Neuronal stem cell (in vitro differentiated cells): ENCODE measurements around the gene CUL9.
A peak's percentile ranks its signal among the peaks of the same experiment; 100 is the strongest.

Experiments
- DNase-seq: peaks from one replicate; pipeline ENCODE4 v3.0.0-alpha.2; 2013; ENCODE audit warnings: low spot score
- H2AFZ ChIP-seq: one replicate; pipeline ENCODE4 v1.6.1; 2013; ENCODE audit warnings: mild to moderate bottlenecking, low read length, inconsistent platforms
- H2AK5ac ChIP-seq: 2 replicates; pipeline ENCODE4 v1.6.1; 2013; ENCODE audit warnings: low read depth, mild to moderate bottlenecking, inconsistent platforms, low read length, moderate library complexity, mixed read lengths
- H2BK120ac ChIP-seq: 2 replicates; pipeline ENCODE4 v1.6.1; 2013; ENCODE audit warnings: low read depth, mild to moderate bottlenecking, inconsistent platforms, low read length, moderate library complexity, mixed read lengths
- H2BK12ac ChIP-seq: one replicate; pipeline ENCODE4 v1.6.1; 2013; ENCODE audit warnings: low read length, inconsistent platforms
- H2BK15ac ChIP-seq: 2 replicates; pipeline ENCODE4 v1.6.1; 2013; ENCODE audit warnings: mild to moderate bottlenecking, low read length, inconsistent platforms, mixed read lengths
- H2BK5ac ChIP-seq: one replicate; pipeline ENCODE4 v1.6.1; 2013; ENCODE audit warnings: inconsistent platforms, mild to moderate bottlenecking, low read length, moderate library complexity
- H3K14ac ChIP-seq: one replicate; pipeline ENCODE4 v1.6.1; 2013; ENCODE audit warnings: low read length, inconsistent platforms
- H3K18ac ChIP-seq: 2 replicates; pipeline ENCODE4 v1.6.1; 2013; ENCODE audit warnings: low read length, inconsistent platforms
- H3K23ac ChIP-seq: 2 replicates; pipeline ENCODE4 v1.6.1; 2013; ENCODE audit warnings: low read depth, mild to moderate bottlenecking, mixed read lengths, low read length, inconsistent platforms; ENCODE audit not compliant: poor library complexity
- H3K27ac ChIP-seq: replicated peaks from 3 replicates; pipeline ENCODE4 v1.5.1; 2013; ENCODE audit warnings: low read length, inconsistent platforms
- H3K27me3 ChIP-seq, 3 experiments: 2 replicates each; pipeline ENCODE4 v1.6.1; 2013; ENCODE audit warnings: low read length in 3 of 3, mild to moderate bottlenecking in 2 of 3, inconsistent platforms in 1 of 3, low read depth in 1 of 3, mixed read lengths in 1 of 3, moderate library complexity in 1 of 3; ENCODE audit not compliant: control insufficient read depth in 3 of 3, insufficient read depth in 3 of 3
- H3K36me3 ChIP-seq, 2 donors: replicated peaks in 1 of 2; 2 replicates each; pipeline ENCODE4 v1.6.1; 2013; ENCODE audit warnings: low read length in 2 of 2; ENCODE audit not compliant: control insufficient read depth in 2 of 2, insufficient read depth in 2 of 2
- H3K4ac ChIP-seq: 2 replicates; pipeline ENCODE4 v1.6.1; 2013; ENCODE audit warnings: inconsistent platforms, mild to moderate bottlenecking, low read length, moderate library complexity
- H3K4me1 ChIP-seq, 2 donors: 1 replicate in 1 of 2; 2 replicates in 1 of 2; pipeline ENCODE4 v1.6.1; 2013; ENCODE audit warnings: low read length in 2 of 2, low read depth in 1 of 2; ENCODE audit not compliant: control insufficient read depth in 2 of 2, insufficient read depth in 1 of 2
- H3K4me2 ChIP-seq: one replicate; pipeline ENCODE4 v1.6.1; 2013; ENCODE audit warnings: mild to moderate bottlenecking, low read length, inconsistent platforms; ENCODE audit not compliant: insufficient read depth, poor library complexity, severe bottlenecking
- H3K4me3 ChIP-seq, 2 donors: 2 replicates each; pipeline ENCODE4 v1.5.1; 2013; ENCODE audit warnings: low read length in 2 of 2, mild to moderate bottlenecking in 2 of 2, inconsistent platforms in 1 of 2, moderate library complexity in 1 of 2
- H3K79me1 ChIP-seq: one replicate; pipeline ENCODE4 v1.6.1; 2013; ENCODE audit warnings: low read depth, mild to moderate bottlenecking, inconsistent platforms, low read length, moderate library complexity
- H3K9ac ChIP-seq: one replicate; pipeline ENCODE4 v1.6.1; 2013; ENCODE audit warnings: mild to moderate bottlenecking, low read depth, low read length, inconsistent platforms; ENCODE audit not compliant: poor library complexity
- H3K9me3 ChIP-seq, 2 donors: replicated peaks in 1 of 2; 2 replicates each; pipeline versions ENCODE3 to v1.6.1; 2013; ENCODE audit warnings: low read length in 2 of 2, mild to moderate bottlenecking in 2 of 2, inconsistent platforms in 1 of 2, low read depth in 1 of 2, mixed read lengths in 1 of 2, moderate library complexity in 1 of 2; ENCODE audit not compliant: control insufficient read depth in 2 of 2, insufficient read depth in 1 of 2
- H4K8ac ChIP-seq: one replicate; pipeline ENCODE4 v1.6.1; 2013; ENCODE audit warnings: low read depth, mild to moderate bottlenecking, inconsistent platforms, low read length, moderate library complexity
- H4K91ac ChIP-seq: one replicate; pipeline ENCODE4 v1.6.1; 2013; ENCODE audit warnings: low read length, low read depth, mild to moderate bottlenecking, inconsistent platforms; ENCODE audit not compliant: poor library complexity
- WGBS, 2 donors: extraction: QIAGEN DNeasy Blood & Tissue Kit; methylation state at CpG; one replicate each; pipeline ENCODE4 v1.1.7; 2013; ENCODE audit warnings: missing lambda C conversion rate in 2 of 2, mixed read lengths in 1 of 2; ENCODE audit not compliant: insufficient read length in 2 of 2, insufficient replicate concordance in 1 of 2; ENCODE audit errors: extremely low coverage in 2 of 2; 5-methylcytosine and 5-hydroxymethylcytosine counted together

Gene CUL9

GRCh38 chr6:43150051-43150751 is 31.8 kb upstream of the CUL9 start:
- no peak overlapping the region for H2AK5ac ChIP-seq
- no peaks in the 10 kb centered on the region for H3K27me3 ChIP-seq
- no peak overlapping the region for H2BK5ac ChIP-seq
- DNase-seq: no peak
- H3K36me3 ChIP-seq: peaks cover 12 to 65% of the 10 kb centered on the region in 2 donors
- no peak overlapping the region for H3K23ac ChIP-seq
- no peak overlapping the region for H4K8ac ChIP-seq
- no peak overlapping the region for H4K91ac ChIP-seq
- no peak overlapping the region for H3K4me2 ChIP-seq
- H2BK120ac ChIP-seq: no peak overlapping the region
- no peak overlapping the region for H3K27ac ChIP-seq
- H2BK15ac ChIP-seq: no peak overlapping the region
- no peak overlapping the region for H2AFZ ChIP-seq
- no peak overlapping the region for H3K9ac ChIP-seq
- H3K14ac ChIP-seq: no peak overlapping the region
- no peaks in the 10 kb centered on the region for H3K4me1 ChIP-seq
- no peaks in the 10 kb centered on the region for H3K9me3 ChIP-seq
- no peak overlapping the region for H3K18ac ChIP-seq
- H3K79me1 ChIP-seq: no peaks in the 10 kb centered on the region
- H3K4ac ChIP-seq: no peak overlapping the region
- H3K4me3 ChIP-seq: no peak overlapping the region
- WGBS, 2 donors: no CpG with 5 or more reads among the region's 7 CpGs
- H2BK12ac ChIP-seq: no peak overlapping the region

- Histone ChIP-seq H2BK120ac (no peak overlapping the region), H3K36me3 (peaks cover 15 to 49% of the 10 kb centered on the region in 2 donors), H2BK12ac (no peak overlapping the region), H3K27me3 (no peaks in the 10 kb centered on the region), H4K91ac (no peak overlapping the region), H3K18ac (no peak overlapping the region), H3K27ac (no peak overlapping the region), H3K9me3 (no peaks in the 10 kb centered on the region), H2AFZ (no peak overlapping the region), H4K8ac (no peak overlapping the region), H3K9ac (no peak overlapping the region), H3K4me3 (no peak overlapping the region), H2BK15ac (no peak overlapping the region), H3K79me1 (peaks cover 2% of the 10 kb centered on the region), H3K4me2 (no peak overlapping the region), H3K4me1 (no peaks in the 10 kb centered on the region), H3K14ac (no peak overlapping the region), H2BK5ac (no peak overlapping the region), H2AK5ac (no peak overlapping the region), H3K23ac (peak overlapping the region; percentile 8), H3K4ac (no peak overlapping the region)
- no CpG with 5 or more reads among the region's 11 CpGs for WGBS, 2 donors
- DNase-seq: no peak
Measured at GRCh38 chr6:43159599-43159998, 22.4 kb upstream of the CUL9 start.

GRCh38 chr6:43163899-43164298 is 18.1 kb upstream of the CUL9 start:
- Histone ChIP-seq H3K36me3 (peaks cover 9 to 25% of the 10 kb centered on the region in 2 donors), H3K23ac (no peak overlapping the region), H2BK120ac (no peak overlapping the region), H4K91ac (no peak overlapping the region), H3K18ac (no peak overlapping the region), H3K4ac (no peak overlapping the region), H3K14ac (no peak overlapping the region), H3K79me1 (peaks cover 2% of the 10 kb centered on the region), H3K4me1 (peaks cover 0 to 2% of the 10 kb centered on the region in 2 donors), H2BK12ac (no peak overlapping the region), H2AK5ac (no peak overlapping the region), H2BK5ac (no peak overlapping the region), H3K4me2 (no peak overlapping the region), H2BK15ac (no peak overlapping the region), H4K8ac (no peak overlapping the region), H3K4me3 (no peak overlapping the region), H3K27me3 (no peaks in the 10 kb centered on the region), H2AFZ (no peak overlapping the region), H3K27ac (no peak overlapping the region), H3K9me3 (no peaks in the 10 kb centered on the region), H3K9ac (no peak overlapping the region)
- no peak for DNase-seq

- Histone ChIP-seq H3K23ac (no peak overlapping the region), H4K8ac (no peak overlapping the region), H3K36me3 (peaks cover 5 to 14% of the 10 kb centered on the region in 2 donors), H3K27me3 (no peaks in the 10 kb centered on the region), H3K27ac (peak overlapping the region; percentile 97), H2BK5ac (peak overlapping the region; percentile 2), H3K4me1 (peaks cover 17 to 23% of the 10 kb centered on the region in 2 donors), H2BK12ac (no peak overlapping the region), H4K91ac (no peak overlapping the region), H3K4me2 (peak overlapping the region; percentile 85), H2AK5ac (no peak overlapping the region), H2BK15ac (no peak overlapping the region), H3K4me3 (peak overlapping the region; percentile 69 to 83), H3K79me1 (peaks cover 16% of the 10 kb centered on the region), H3K9ac (peak overlapping the region; percentile 82), H3K18ac (peak overlapping the region; percentile 87), H3K9me3 (no peaks in the 10 kb centered on the region), H2AFZ (peak overlapping the region; percentile 83), H3K14ac (no peak overlapping the region), H3K4ac (no peak overlapping the region), H2BK120ac (no peak overlapping the region)
- no peak for DNase-seq
- no CpG with 5 or more reads among the region's 18 CpGs for WGBS, 2 donors
Measured at GRCh38 chr6:43170417-43170930, 11.5 kb upstream of the CUL9 start.
